Naive B cell (primary cell): ENCODE data around the gene ESRP2. TPM values are rescaled to one million over a fixed set of nuclear protein-coding genes. Genes with fewer than 3 reads are reported as not detected.
A peak's percentile ranks its signal among the peaks of the same experiment; 100 is the strongest.

Source experiments
- ATAC-seq, 2 donors: fragments of 150-1000 bp; cut with Tn5 transposase; 2 replicates each; pipeline ENCODE4 v1.10.0; 2021; ENCODE audit warnings: low read depth in 2 of 2, mild to moderate bottlenecking in 2 of 2, moderate library complexity in 2 of 2
- DNase-seq: peaks from one replicate; pipeline ENCODE4 v3.0.0; 2022
- H3K27ac Mint-ChIP-seq, 6 donors: one replicate each; pipeline ENCODE4 v1.8.0; 2020 to 2022; ENCODE audit warnings: mild to moderate bottlenecking in 6 of 6, mixed read lengths in 6 of 6, moderate library complexity in 5 of 6, inconsistent platforms in 2 of 6
- H3K27me3 Mint-ChIP-seq, 3 donors: one replicate each; pipeline ENCODE4 v1.8.0; 2021 to 2022; ENCODE audit warnings: mixed read lengths in 3 of 3, mild to moderate bottlenecking in 1 of 3
- H3K36me3 Mint-ChIP-seq, 2 donors: one replicate each; pipeline ENCODE4 v1.8.0; 2020 to 2022; ENCODE audit warnings: mixed read lengths in 2 of 2, inconsistent platforms in 1 of 2, mild to moderate bottlenecking in 1 of 2
- H3K4me1 Mint-ChIP-seq, 3 donors: one replicate each; pipeline ENCODE4 v1.8.0; 2020 to 2022; ENCODE audit warnings: mixed read lengths in 3 of 3, inconsistent platforms in 1 of 3, mild to moderate bottlenecking in 1 of 3, moderate library complexity in 1 of 3
- H3K4me3 Mint-ChIP-seq, 8 donors: one replicate each; pipeline ENCODE4 v1.8.0; 2020 to 2022; ENCODE audit warnings: mild to moderate bottlenecking in 8 of 8, mixed read lengths in 8 of 8, moderate library complexity in 8 of 8, inconsistent platforms in 2 of 8
- H3K9me3 Mint-ChIP-seq, 7 donors: one replicate each; pipeline ENCODE4 v1.8.0; 2020 to 2022; ENCODE audit warnings: mixed read lengths in 7 of 7, mild to moderate bottlenecking in 5 of 7, inconsistent platforms in 2 of 7, moderate library complexity in 1 of 7
- polyA plus RNA-seq, 6 donors: library from polyadenylated mRNA; unstranded; fragments of 300-500 nt; fragmentation: Illumina TruSeq; gene quantifications; one replicate each; pipeline ENCODE4 v1.2.3, GENCODE V29; 2021; ENCODE audit warnings: low read depth in 6 of 6

The ESRP2 gene
- polyA plus RNA-seq, 6 donors from 2014 or later: 0.32 to 2.8 (median 0.87) TPM; not detected in 1

DNA sequence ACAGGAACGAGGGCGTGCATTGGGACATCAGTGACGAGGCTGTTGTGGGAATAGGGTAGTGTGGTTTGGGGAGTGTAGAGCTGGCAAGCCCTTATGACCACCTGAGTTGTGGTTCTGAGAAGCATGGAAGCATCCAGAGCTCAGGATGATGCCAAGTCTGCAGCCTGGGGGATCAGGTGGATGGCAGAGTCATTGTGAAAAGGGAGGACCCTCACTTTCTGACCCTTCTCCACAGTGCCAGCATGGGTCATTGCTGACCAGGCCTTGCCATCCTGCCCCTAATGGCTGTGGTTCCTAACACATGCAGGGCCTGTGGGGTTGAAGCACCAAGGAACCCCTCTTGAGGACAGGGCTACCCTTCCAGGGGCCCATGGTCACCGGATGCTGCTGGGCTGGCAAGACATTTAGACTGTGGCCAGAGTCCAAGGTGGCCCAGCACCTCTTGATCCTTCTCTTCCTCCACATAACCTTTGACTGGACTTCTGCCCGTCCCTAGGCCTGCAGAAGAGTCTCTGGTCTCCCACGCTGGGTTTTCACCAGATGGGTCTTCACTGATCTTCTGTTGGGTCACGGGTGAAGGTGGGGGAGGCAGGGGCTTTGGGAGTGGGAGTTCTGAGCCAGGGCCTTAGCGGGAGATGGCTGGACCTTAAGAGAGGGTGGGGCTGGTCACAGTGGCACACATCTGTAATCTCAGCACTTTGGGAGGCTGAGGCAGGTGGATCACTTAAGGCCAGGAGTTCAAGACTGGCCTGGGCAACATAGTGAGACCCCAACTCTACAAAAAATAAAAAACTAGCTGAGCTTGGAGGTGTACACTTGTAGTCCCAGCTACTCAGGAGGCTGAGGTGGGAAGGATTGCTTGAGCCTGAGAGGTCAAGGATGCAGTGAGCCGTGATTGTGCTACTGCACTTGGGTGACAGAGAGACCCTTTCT lies 7.3 kb upstream of the ESRP2 start:
- no peaks in the 10 kb centered on the region for H3K9me3 Mint-ChIP-seq
- H3K4me1 Mint-ChIP-seq: peaks cover 38 to 55% (median 43%) of the 10 kb centered on the region in 3 donors
- H3K27me3 Mint-ChIP-seq: no peaks in the 10 kb centered on the region
- H3K4me3 Mint-ChIP-seq: peak overlapping the region in 7 of 8 donors; percentile 58 to 100 (median 98)
- DNase-seq: no peak
- H3K36me3 Mint-ChIP-seq: peaks cover 0 to 3% of the 10 kb centered on the region in 2 donors
- no peak overlapping the region for H3K27ac Mint-ChIP-seq
- no peak for ATAC-seq

DNA sequence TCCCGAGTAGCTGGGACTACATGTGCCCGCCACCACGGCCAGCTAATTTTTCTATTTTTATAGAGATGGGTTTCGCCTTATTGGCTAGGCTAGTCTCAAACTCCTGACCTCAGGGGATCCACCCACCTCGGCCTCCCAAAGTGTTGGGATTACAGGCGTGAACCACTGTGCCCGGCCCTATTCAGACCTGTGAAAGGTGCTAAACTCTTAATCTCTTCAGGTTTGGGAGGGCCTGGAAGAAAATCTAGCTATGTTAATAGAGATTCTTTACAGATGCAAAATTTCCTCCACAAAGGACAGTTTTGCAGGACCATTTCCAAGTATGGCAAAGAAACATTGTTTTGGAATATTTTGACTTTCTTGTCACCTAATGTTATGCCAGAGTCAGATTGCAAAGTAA lies 6.2 kb upstream of the ESRP2 start:
- peak overlapping the region in 4 of 8 donors; percentile 12 to 100 (median 39) for H3K4me3 Mint-ChIP-seq
- DNase-seq (no peak), ATAC-seq (no peak)
- no peaks in the 10 kb centered on the region for H3K27me3 Mint-ChIP-seq
- H3K9me3 Mint-ChIP-seq: no peaks in the 10 kb centered on the region
- peaks cover 0 to 3% of the 10 kb centered on the region in 2 donors for H3K36me3 Mint-ChIP-seq
- H3K27ac Mint-ChIP-seq: no peak overlapping the region
- H3K4me1 Mint-ChIP-seq: peaks cover 37 to 52% (median 40%) of the 10 kb centered on the region in 3 donors

DNA sequence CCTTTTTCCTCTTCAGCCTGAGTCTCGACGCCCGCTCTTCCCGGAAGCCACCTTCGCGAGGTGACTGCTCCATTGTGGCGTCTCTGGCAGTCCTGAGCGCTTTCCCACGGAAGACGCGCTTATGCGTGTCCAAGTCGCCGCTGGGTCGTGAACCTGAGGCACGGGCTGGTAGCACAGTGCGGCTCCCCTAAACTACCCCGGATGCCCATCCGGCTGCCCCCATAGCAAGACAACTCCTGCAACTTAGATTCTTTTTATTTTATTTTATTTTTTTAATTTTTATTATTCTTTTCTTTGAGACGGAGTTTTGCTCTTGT lies 2.1 kb upstream of the ESRP2 start:
- Mint-ChIP-seq H3K27ac (peak overlapping the region in 1 of 6 donors; percentile 68), H3K4me3 (peak overlapping the region; percentile 87 to 96 (median 94)), H3K9me3 (no peaks in the 10 kb centered on the region), H3K4me1 (peaks cover 31 to 50% (median 38%) of the 10 kb centered on the region in 3 donors), H3K27me3 (no peaks in the 10 kb centered on the region), H3K36me3 (no peaks in the 10 kb centered on the region)
- peak in 1 of 2 donors; percentile 0 for ATAC-seq
- no peak for DNase-seq

DNA sequence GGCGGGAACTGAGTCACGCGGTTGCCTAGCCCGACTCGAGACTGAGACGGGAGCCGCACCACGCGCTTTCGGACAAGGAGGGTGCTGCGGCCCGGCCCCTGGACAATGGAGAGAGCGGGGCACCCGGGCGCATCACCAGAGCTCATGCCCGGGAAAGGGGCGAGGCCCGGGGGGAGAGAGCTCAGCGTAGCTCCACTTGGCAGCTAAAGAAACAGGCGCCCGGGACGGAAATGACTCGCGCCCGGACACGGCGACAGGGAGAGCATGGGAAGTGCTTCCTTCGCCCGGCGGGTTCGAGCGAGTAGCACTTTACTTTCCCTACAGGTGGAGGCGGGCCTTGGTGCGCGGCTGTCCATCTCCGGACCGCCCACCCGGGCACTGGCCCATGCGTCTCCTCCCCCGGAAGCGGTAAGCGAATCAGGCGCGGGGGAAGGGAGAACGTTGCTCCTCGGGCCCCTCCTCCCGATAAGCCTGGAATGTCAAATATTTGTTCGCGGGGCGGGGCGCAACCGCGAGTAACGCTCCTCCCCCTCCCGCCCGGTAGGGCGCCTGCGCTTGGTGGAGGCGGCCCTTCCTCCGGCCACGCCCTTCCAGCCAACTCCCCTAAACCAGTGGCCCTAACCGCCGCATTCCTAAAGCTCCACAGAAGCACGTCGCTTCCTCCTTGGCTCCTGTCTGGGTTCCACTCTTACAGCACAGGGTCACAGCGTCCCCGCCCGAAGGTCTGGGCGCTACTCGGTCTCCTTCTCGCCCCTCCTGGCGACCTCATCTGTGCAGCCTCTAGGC lies 1.5 kb upstream of the ESRP2 start:
- Mint-ChIP-seq H3K4me3 (peak overlapping the region; percentile 87 to 96 (median 94)), H3K9me3 (no peaks in the 10 kb centered on the region), H3K27ac (peak overlapping the region in 4 of 6 donors; percentile 58 to 83 (median 74)), H3K36me3 (no peaks in the 10 kb centered on the region), H3K27me3 (no peaks in the 10 kb centered on the region), H3K4me1 (peaks cover 31 to 50% (median 38%) of the 10 kb centered on the region in 3 donors)
- peak; percentile 67 to 72 for ATAC-seq
- peak; percentile 75 for DNase-seq

DNA sequence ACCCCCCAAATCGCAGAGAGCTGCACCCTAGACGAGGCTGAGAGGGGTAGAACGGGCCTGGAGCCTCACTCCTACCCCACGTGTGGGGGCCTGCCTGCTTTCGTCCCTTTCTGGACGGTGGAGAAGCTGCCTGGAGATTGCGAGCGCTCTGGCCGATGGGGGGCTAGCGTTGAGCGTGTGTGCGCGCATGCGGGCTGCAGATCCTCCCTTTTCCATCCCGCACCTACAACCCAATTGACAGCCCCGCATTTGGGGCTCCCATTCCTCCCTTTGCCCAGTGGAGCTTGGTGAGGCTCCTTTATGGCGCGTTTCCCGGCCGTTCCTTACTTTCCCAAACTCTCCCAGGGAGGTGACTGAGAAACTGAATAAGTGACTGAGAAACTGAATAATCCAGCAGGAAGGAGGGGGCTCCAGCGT lies 907 bp upstream of the ESRP2 start:
- peaks cover 31 to 50% (median 38%) of the 10 kb centered on the region in 3 donors for H3K4me1 Mint-ChIP-seq
- DNase-seq (no peak), ATAC-seq (peak; percentile 22 to 23)
- H3K9me3 Mint-ChIP-seq: no peaks in the 10 kb centered on the region
- H3K36me3 Mint-ChIP-seq: no peaks in the 10 kb centered on the region
- H3K27me3 Mint-ChIP-seq: no peaks in the 10 kb centered on the region
- peak overlapping the region; percentile 87 to 96 (median 94) for H3K4me3 Mint-ChIP-seq
- peak overlapping the region in 5 of 6 donors; percentile 50 to 95 (median 80) for H3K27ac Mint-ChIP-seq

DNA sequence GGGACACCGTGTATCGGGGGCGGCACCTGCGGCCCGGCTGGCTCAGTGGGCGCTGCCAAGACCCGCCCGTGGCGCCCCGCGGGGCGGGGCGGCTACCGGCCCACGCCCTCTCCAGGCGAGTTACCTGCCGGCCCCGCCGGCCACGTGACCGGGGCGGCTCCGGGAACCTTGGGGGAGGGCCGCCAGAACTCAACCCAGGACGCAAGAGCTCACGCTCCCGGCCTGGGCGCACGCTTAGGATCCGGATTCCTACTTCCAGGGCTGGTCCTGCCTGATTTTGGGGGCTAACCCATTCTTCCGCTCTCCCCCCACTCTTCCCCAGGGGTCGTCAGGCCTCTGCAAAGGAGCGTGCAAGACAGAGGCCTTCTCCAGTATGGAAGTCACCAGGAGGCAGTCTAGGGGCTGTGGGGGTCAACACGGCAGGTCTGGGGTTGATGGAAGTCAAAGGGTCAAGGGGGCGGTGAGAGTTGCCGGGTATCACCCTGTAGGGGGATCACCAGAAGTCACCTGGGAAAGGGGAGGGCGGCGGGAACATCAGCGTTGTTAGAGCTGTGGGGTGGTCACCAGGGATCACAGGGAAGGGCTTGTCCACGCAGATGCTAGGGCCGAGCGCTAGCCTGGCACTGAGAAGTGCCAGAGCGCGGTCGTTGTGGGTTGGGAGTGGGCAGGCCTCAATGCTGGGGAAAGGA lies 354 bp upstream of the ESRP2 start:
- peak overlapping the region; percentile 87 to 96 (median 94) for H3K4me3 Mint-ChIP-seq
- no peaks in the 10 kb centered on the region for H3K27me3 Mint-ChIP-seq
- no peaks in the 10 kb centered on the region for H3K36me3 Mint-ChIP-seq
- peak; percentile 46 for DNase-seq
- H3K9me3 Mint-ChIP-seq: no peaks in the 10 kb centered on the region
- H3K4me1 Mint-ChIP-seq: peaks cover 31 to 50% (median 38%) of the 10 kb centered on the region in 3 donors
- peak; percentile 27 to 36 for ATAC-seq
- H3K27ac Mint-ChIP-seq: peak overlapping the region in 5 of 6 donors; percentile 50 to 95 (median 80)

- Mint-ChIP-seq H3K9me3 (no peaks in the 10 kb centered on the region), H3K27ac (peak overlapping the region in 2 of 6 donors; percentile 33 to 65), H3K36me3 (no peaks in the 10 kb centered on the region), H3K4me3 (peak overlapping the region; percentile 29 to 95 (median 72)), H3K4me1 (peaks cover 31 to 46% (median 38%) of the 10 kb centered on the region in 3 donors), H3K27me3 (no peaks in the 10 kb centered on the region)
- ATAC-seq (no peak), DNase-seq (no peak)
Measured at GRCh38 chr16:68235108-68235886, 630 bp downstream of the ESRP2 start.

GRCh38 chr16:68234188-68235107 lies 1.5 kb downstream of the ESRP2 start:
- no peaks in the 10 kb centered on the region for H3K27me3 Mint-ChIP-seq

GRCh38 chr16:68233835-68234187 lies 2.1 kb downstream of the ESRP2 start:
- H3K4me3 Mint-ChIP-seq: peak overlapping the region in 3 of 8 donors; percentile 15 to 60 (median 26)
- H3K9me3 Mint-ChIP-seq: no peaks in the 10 kb centered on the region
- H3K27ac Mint-ChIP-seq: peak overlapping the region in 3 of 6 donors; percentile 3 to 65 (median 42)
- ATAC-seq (no peak), DNase-seq (no peak)
- H3K4me1 Mint-ChIP-seq: peaks cover 30 to 43% (median 43%) of the 10 kb centered on the region in 3 donors
- no peaks in the 10 kb centered on the region for H3K27me3 Mint-ChIP-seq
- no peaks in the 10 kb centered on the region for H3K36me3 Mint-ChIP-seq

More at GRCh38 chr16:68234188-68235107, 1.5 kb downstream of the ESRP2 start:
- H3K4me3 Mint-ChIP-seq: peak overlapping the region in 6 of 8 donors; percentile 10 to 80 (median 60)
- no peaks in the 10 kb centered on the region for H3K9me3 Mint-ChIP-seq
- DNase-seq: no peak
- no peaks in the 10 kb centered on the region for H3K36me3 Mint-ChIP-seq
- no peak for ATAC-seq
- peak overlapping the region in 4 of 6 donors; percentile 19 to 65 (median 54) for H3K27ac Mint-ChIP-seq
- H3K4me1 Mint-ChIP-seq: peaks cover 28 to 42% (median 41%) of the 10 kb centered on the region in 3 donors

GRCh38 chr16:68233085-68233834 lies 2.7 kb downstream of the ESRP2 start:
- H3K27me3 Mint-ChIP-seq: no peaks in the 10 kb centered on the region

GRCh38 chr16:68232335-68232734 lies 3.6 kb downstream of the ESRP2 start:
- H3K27me3 Mint-ChIP-seq: no peaks in the 10 kb centered on the region
- no peak for DNase-seq
- peaks cover 29 to 44% (median 44%) of the 10 kb centered on the region in 3 donors for H3K4me1 Mint-ChIP-seq
- no peaks in the 10 kb centered on the region for H3K9me3 Mint-ChIP-seq
- no peak overlapping the region for H3K4me3 Mint-ChIP-seq
- H3K27ac Mint-ChIP-seq: peak overlapping the region in 3 of 6 donors; percentile 59 to 88 (median 74)
- ATAC-seq: no peak
- H3K36me3 Mint-ChIP-seq: no peaks in the 10 kb centered on the region

More at GRCh38 chr16:68233085-68233834, 2.7 kb downstream of the ESRP2 start:
- Mint-ChIP-seq H3K36me3 (no peaks in the 10 kb centered on the region), H3K9me3 (no peaks in the 10 kb centered on the region), H3K27ac (peak overlapping the region in 4 of 6 donors; percentile 3 to 95 (median 40)), H3K4me1 (peaks cover 28 to 41% (median 40%) of the 10 kb centered on the region in 3 donors), H3K4me3 (peak overlapping the region in 2 of 8 donors; percentile 0 to 15)
- ATAC-seq (no peak), DNase-seq (no peak)
